ENCODE results near the gene COL17A1. TPM values are rescaled to one million over a fixed set of nuclear protein-coding genes. Genes with fewer than 3 reads are reported as not detected.

COL17A1 gene
- total RNA-seq, 1 experiment from 2014 or later: 0.73 TPM

- intact Hi-C loops (cut with micrococcal nuclease; ENCODE audit: unreplicated experiment): no loop called here
- no peak for TF ChIP-seq CTCF (IDR thresholded peaks at IDR 0.05; ENCODE audit: unreplicated experiment)
- Mint-ChIP-seq H3K36me3 (ENCODE audit: insufficient read depth, unreplicated experiment) (peaks cover 17% of the 10 kb centered on the region), H3K27me3 (ENCODE audit: unreplicated experiment) (no peaks in the 10 kb centered on the region), H3K9me3 (ENCODE audit: low read depth, unreplicated experiment) (no peaks in the 10 kb centered on the region), H3K4me3 (ENCODE audit: low read depth, unreplicated experiment) (no peak overlapping the region), H3K27ac (ENCODE audit: unreplicated experiment) (no peak overlapping the region), H3K4me1 (ENCODE audit: low read depth, unreplicated experiment) (peaks cover 6% of the 10 kb centered on the region)
- CTCF ChIA-PET: no interaction called here
- no peak for DNase-seq
- BruUV-seq (replicated peaks): no TSS peak
Observed at GRCh38 chr10:104005172-104005863, 80.4 kb downstream of the COL17A1 start.

DNA sequence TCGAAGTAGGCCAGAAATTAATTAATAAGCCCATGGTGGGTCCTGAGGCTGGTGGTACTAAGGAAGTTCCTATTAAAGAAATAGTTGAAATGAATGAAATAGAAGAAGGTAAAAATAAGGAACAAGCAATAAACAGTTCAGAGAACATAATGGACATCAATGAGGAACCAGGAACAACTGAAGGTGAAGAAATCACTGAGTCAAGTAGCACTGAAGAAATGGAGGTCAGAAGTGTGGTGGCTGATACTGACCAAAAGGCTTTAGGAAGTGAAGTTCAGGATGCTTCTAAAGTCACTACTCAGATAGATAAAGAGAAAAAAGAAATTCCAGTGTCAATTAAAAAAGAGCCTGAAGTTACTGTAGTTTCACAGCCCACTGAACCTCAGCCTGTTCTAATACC lies 82.8 kb downstream of the COL17A1 start:
- DNase-seq: no peak
- TF ChIP-seq CTCF (IDR thresholded peaks at IDR 0.05; ENCODE audit: unreplicated experiment): no peak
- Mint-ChIP-seq H3K27ac (ENCODE audit: unreplicated experiment) (no peak overlapping the region), H3K4me3 (ENCODE audit: low read depth, unreplicated experiment) (no peak overlapping the region), H3K36me3 (ENCODE audit: insufficient read depth, unreplicated experiment) (peaks cover 17% of the 10 kb centered on the region), H3K9me3 (ENCODE audit: low read depth, unreplicated experiment) (no peaks in the 10 kb centered on the region), H3K4me1 (ENCODE audit: low read depth, unreplicated experiment) (peaks cover 6% of the 10 kb centered on the region), H3K27me3 (ENCODE audit: unreplicated experiment) (no peaks in the 10 kb centered on the region)
- intact Hi-C loops (cut with micrococcal nuclease; ENCODE audit: unreplicated experiment): no loop called here
- TSS peak; percentile 93 for BruUV-seq (replicated peaks)
- CTCF ChIA-PET: no interaction called here

DNA sequence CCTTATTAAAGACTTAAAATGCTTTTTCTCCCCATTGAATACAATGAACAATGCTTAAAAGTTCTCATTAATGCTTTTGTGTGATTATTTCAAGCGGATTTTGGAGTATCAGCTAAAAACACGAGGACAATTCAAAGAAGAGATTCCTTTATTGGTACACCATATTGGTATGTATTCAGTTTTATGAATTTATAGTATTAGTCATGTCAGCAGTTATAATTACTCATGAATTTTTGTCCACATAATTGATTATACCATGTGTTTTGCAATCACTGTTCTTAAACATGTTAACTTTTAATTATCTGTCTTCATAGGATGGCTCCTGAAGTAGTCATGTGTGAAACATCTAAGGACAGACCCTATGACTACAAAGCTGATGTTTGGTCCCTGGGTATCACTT lies 86.9 kb downstream of the COL17A1 start:
- no peak for DNase-seq
- H3K27me3 Mint-ChIP-seq (ENCODE audit: unreplicated experiment): no peaks in the 10 kb centered on the region
- peaks cover 6% of the 10 kb centered on the region for H3K4me1 Mint-ChIP-seq (ENCODE audit: low read depth, unreplicated experiment)
- no peaks in the 10 kb centered on the region for H3K9me3 Mint-ChIP-seq (ENCODE audit: low read depth, unreplicated experiment)
- no peak overlapping the region for H3K27ac Mint-ChIP-seq (ENCODE audit: unreplicated experiment)
- CTCF ChIA-PET: interaction anchor here (0.9 kb wide), 1 partner anchor 10 kb away, joined by 3 read pairs; no protein-coding TSS in a partner anchor
- no peak for TF ChIP-seq CTCF (IDR thresholded peaks at IDR 0.05; ENCODE audit: unreplicated experiment)
- intact Hi-C loops (cut with micrococcal nuclease; ENCODE audit: unreplicated experiment): no loop called here
- H3K36me3 Mint-ChIP-seq (ENCODE audit: insufficient read depth, unreplicated experiment): peaks cover 31% of the 10 kb centered on the region
- no peak overlapping the region for H3K4me3 Mint-ChIP-seq (ENCODE audit: low read depth, unreplicated experiment)
- BruUV-seq (replicated peaks): no TSS peak

- no peak for TF ChIP-seq CTCF (IDR thresholded peaks at IDR 0.05; ENCODE audit: unreplicated experiment)
- no peak overlapping the region for H3K27ac Mint-ChIP-seq (ENCODE audit: unreplicated experiment)
- no peaks in the 10 kb centered on the region for H3K9me3 Mint-ChIP-seq (ENCODE audit: low read depth, unreplicated experiment)
- CTCF ChIA-PET: interaction anchor here (0.6 kb wide), 1 partner anchor 224 kb away, joined by 4 read pairs; no protein-coding TSS in a partner anchor
- H3K4me3 Mint-ChIP-seq (ENCODE audit: low read depth, unreplicated experiment): no peak overlapping the region
- BruUV-seq (replicated peaks): no TSS peak
- no peaks in the 10 kb centered on the region for H3K27me3 Mint-ChIP-seq (ENCODE audit: unreplicated experiment)
- intact Hi-C loops (cut with micrococcal nuclease; ENCODE audit: unreplicated experiment): no loop called here
- peaks cover 18% of the 10 kb centered on the region for H3K36me3 Mint-ChIP-seq (ENCODE audit: insufficient read depth, unreplicated experiment)
- no peaks in the 10 kb centered on the region for H3K4me1 Mint-ChIP-seq (ENCODE audit: low read depth, unreplicated experiment)
- no peak for DNase-seq
Observed at GRCh38 chr10:103995134-103995533, 90.5 kb downstream of the COL17A1 start.

Data from Calu3 (cell line).